Transverse colon (tissue), 3 donors: ENCODE results near the gene GNAO1.

ENCODE experiments used
- EP300 ChIP-seq: sonication (generic); formaldehyde crosslinking; IDR thresholded peaks from one replicate; pipeline ENCODE4 v1.6.1; 2017; ENCODE audit warnings: antibody characterized with exemption, low read depth
- TF ChIP-seq, protein P1 (sequence below), 5 experiments: fragments of 200-600 bp in 3 of 5; fragments of 450-650 bp in 2 of 5; sonication (generic) in 3 of 5; IDR thresholded peaks; 1 replicate in 2 of 5; 2 replicates in 3 of 5; pipeline ENCODE4 v1.5.1; 2016 to 2017; ENCODE audit warnings: antibody characterized with exemption in 5 of 5, inconsistent platforms in 3 of 5, mild to moderate bottlenecking in 2 of 5, moderate library complexity in 1 of 5

DNA sequence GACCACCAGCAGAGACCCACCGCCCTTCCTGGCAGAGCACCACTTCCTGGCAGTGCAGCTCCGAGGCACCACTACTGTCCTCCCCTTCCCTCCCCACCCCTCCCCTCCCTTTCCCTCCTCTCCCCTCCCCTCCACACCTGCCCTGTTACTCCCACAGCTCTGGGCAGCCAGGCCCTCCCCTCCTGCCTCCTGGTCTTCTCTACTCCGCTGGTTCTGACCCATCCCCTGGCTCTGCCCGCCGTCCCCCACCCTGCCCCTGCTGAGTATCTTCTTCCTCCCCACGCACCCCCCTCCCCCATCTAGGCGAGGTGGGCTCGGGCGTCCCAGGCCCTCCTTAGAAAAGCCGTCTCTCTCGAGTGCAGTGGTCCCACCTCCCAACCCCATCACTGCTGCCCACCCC is 156.4 kb downstream of the GNAO1 start:
- TF ChIP-seq, protein P1, sequence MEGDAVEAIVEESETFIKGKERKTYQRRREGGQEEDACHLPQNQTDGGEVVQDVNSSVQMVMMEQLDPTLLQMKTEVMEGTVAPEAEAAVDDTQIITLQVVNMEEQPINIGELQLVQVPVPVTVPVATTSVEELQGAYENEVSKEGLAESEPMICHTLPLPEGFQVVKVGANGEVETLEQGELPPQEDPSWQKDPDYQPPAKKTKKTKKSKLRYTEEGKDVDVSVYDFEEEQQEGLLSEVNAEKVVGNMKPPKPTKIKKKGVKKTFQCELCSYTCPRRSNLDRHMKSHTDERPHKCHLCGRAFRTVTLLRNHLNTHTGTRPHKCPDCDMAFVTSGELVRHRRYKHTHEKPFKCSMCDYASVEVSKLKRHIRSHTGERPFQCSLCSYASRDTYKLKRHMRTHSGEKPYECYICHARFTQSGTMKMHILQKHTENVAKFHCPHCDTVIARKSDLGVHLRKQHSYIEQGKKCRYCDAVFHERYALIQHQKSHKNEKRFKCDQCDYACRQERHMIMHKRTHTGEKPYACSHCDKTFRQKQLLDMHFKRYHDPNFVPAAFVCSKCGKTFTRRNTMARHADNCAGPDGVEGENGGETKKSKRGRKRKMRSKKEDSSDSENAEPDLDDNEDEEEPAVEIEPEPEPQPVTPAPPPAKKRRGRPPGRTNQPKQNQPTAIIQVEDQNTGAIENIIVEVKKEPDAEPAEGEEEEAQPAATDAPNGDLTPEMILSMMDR (IDR thresholded peaks at IDR 0.05) = no peak
- no peak for TF ChIP-seq EP300
